Measurements from ENCODE around the gene VPS11.

GRCh38 chr11:119051440-119052162 is 16.0 kb upstream of the VPS11 start:
- TF ChIP-seq, protein P1, sequence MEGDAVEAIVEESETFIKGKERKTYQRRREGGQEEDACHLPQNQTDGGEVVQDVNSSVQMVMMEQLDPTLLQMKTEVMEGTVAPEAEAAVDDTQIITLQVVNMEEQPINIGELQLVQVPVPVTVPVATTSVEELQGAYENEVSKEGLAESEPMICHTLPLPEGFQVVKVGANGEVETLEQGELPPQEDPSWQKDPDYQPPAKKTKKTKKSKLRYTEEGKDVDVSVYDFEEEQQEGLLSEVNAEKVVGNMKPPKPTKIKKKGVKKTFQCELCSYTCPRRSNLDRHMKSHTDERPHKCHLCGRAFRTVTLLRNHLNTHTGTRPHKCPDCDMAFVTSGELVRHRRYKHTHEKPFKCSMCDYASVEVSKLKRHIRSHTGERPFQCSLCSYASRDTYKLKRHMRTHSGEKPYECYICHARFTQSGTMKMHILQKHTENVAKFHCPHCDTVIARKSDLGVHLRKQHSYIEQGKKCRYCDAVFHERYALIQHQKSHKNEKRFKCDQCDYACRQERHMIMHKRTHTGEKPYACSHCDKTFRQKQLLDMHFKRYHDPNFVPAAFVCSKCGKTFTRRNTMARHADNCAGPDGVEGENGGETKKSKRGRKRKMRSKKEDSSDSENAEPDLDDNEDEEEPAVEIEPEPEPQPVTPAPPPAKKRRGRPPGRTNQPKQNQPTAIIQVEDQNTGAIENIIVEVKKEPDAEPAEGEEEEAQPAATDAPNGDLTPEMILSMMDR (IDR thresholded peaks at IDR 0.05; ENCODE audit: poor library complexity, severe bottlenecking) = no peak
- TF ChIP-seq SMC3 (conservative IDR thresholded peaks at IDR 0.05; ENCODE audit: poor library complexity) = no peak
- no peak for TF ChIP-seq EZH2 (IDR thresholded peaks at IDR 0.05; ENCODE audit: borderline replicate concordance, insufficient read depth, low read length, poor library complexity, severe bottlenecking)
- no peak for TF ChIP-seq TAF1 (IDR thresholded peaks at IDR 0.05; ENCODE audit: low read depth)

All from neural cell (in vitro differentiated cells).